ENCODE results near the gene HYLS1.
A peak's percentile ranks its signal among the peaks of the same experiment; 100 is the strongest.

The HYLS1 gene

GRCh38 chr11:125916683-125917347 is 29.3 kb downstream of the HYLS1 start:
- H3K9me3 Mint-ChIP-seq, result no peaks in the 10 kb centered on the region
- DNase-seq (no peak), ATAC-seq (replicated peaks) (no peak)
- no peaks in the 10 kb centered on the region for H3K4me1 Mint-ChIP-seq (ENCODE audit: low read depth in 2 of 2)
- no peaks in the 10 kb centered on the region for H3K36me3 Mint-ChIP-seq (ENCODE audit: insufficient read depth)
- H3K4me3 Mint-ChIP-seq, result no peak overlapping the region
- H3K27me3 Mint-ChIP-seq, result peaks cover 50 to 57% of the 10 kb centered on the region in 2 donors
- no peak overlapping the region for H3K27ac Mint-ChIP-seq

- H3K27me3 Mint-ChIP-seq, result peaks cover 47 to 49% of the 10 kb centered on the region in 2 donors
Observed at GRCh38 chr11:125918140-125918840, 30.8 kb downstream of the HYLS1 start.

DNA sequence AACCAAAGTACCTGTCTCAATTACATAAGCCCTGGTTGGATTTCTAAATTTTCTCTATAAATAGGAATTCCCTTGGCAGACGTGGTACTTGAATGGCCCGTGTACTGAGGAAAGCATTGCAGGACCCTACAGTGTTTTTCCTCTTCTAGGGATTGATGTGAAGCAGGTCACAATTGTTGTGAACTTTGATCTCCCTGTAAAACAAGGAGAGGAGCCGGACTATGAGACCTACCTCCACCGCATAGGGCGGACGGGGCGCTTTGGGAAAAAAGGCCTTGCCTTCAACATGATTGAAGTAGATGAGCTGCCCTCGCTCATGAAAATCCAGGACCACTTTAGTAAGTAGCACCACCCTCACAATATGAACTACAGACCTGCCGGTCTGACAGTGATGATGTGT is 33.6 kb downstream of the HYLS1 start:
- Mint-ChIP-seq H3K4me3 (no peak overlapping the region), H3K27me3 (peaks cover 41 to 63% of the 10 kb centered on the region in 2 donors), H3K4me1 (ENCODE audit: low read depth in 2 of 2) (peaks cover 0 to 1% of the 10 kb centered on the region in 2 donors), H3K27ac (no peak overlapping the region), H3K9me3 (no peaks in the 10 kb centered on the region), H3K36me3 (ENCODE audit: insufficient read depth) (no peaks in the 10 kb centered on the region)
- no peak for ATAC-seq (replicated peaks)
- no peak for DNase-seq

More at GRCh38 chr11:125918140-125918840, 30.8 kb downstream of the HYLS1 start:
- Mint-ChIP-seq H3K9me3 (no peaks in the 10 kb centered on the region), H3K4me3 (no peak overlapping the region), H3K36me3 (ENCODE audit: insufficient read depth) (no peaks in the 10 kb centered on the region), H3K27ac (no peak overlapping the region), H3K4me1 (ENCODE audit: low read depth in 2 of 2) (peaks cover 0 to 1% of the 10 kb centered on the region in 2 donors)
- DNase-seq (no peak), ATAC-seq (replicated peaks) (no peak)

- no peak for DNase-seq
- Mint-ChIP-seq H3K27ac (no peak overlapping the region), H3K36me3 (ENCODE audit: insufficient read depth) (no peaks in the 10 kb centered on the region), H3K9me3 (no peaks in the 10 kb centered on the region), H3K4me3 (no peak overlapping the region), H3K27me3 (peaks cover 52 to 63% of the 10 kb centered on the region in 2 donors), H3K4me1 (ENCODE audit: low read depth in 2 of 2) (peaks cover 0 to 1% of the 10 kb centered on the region in 2 donors)
- no peak for ATAC-seq (replicated peaks)
Observed at GRCh38 chr11:125922156-125922555, 34.7 kb downstream of the HYLS1 start.

GRCh38 chr11:125923012-125923579 is 35.6 kb downstream of the HYLS1 start:
- Mint-ChIP-seq H3K36me3 (ENCODE audit: insufficient read depth) (no peaks in the 10 kb centered on the region), H3K27ac (no peak overlapping the region), H3K9me3 (no peaks in the 10 kb centered on the region), H3K27me3 (peaks cover 57 to 65% of the 10 kb centered on the region in 2 donors), H3K4me3 (no peak overlapping the region), H3K4me1 (ENCODE audit: low read depth in 2 of 2) (peaks cover 0 to 1% of the 10 kb centered on the region in 2 donors)
- ATAC-seq (replicated peaks) (peak; percentile 52), DNase-seq (peak; percentile 24 to 31 (median 31))

DNA sequence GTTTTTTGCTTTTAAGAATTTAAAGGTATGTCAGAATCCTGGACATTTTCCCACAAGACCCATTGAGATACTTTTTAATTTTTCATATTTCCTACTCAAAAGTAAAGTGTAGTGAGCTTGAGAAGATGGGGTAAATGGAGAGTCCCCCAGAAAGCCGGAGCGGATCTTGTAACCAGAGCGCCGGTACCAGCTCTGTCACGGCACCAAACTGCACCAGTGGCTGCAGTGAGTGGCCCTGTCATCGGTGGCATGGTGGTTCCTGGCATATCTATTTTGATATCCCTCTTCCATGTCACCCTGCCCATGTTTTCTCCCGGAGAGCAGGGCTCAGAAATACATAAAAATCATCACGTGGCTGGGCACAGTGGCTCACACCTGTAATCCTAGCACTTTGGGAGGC is 36.2 kb downstream of the HYLS1 start:
- Mint-ChIP-seq H3K27me3 (peaks cover 52 to 59% of the 10 kb centered on the region in 2 donors), H3K4me1 (ENCODE audit: low read depth in 2 of 2) (peaks cover 0 to 1% of the 10 kb centered on the region in 2 donors), H3K27ac (no peak overlapping the region), H3K36me3 (ENCODE audit: insufficient read depth) (no peaks in the 10 kb centered on the region), H3K4me3 (no peak overlapping the region), H3K9me3 (no peaks in the 10 kb centered on the region)
- ATAC-seq (replicated peaks), result no peak
- no peak for DNase-seq

GRCh38 chr11:125924384-125925007 is 37.0 kb downstream of the HYLS1 start:
- peaks cover 0 to 1% of the 10 kb centered on the region in 2 donors for H3K4me1 Mint-ChIP-seq (ENCODE audit: low read depth in 2 of 2)
- no peak overlapping the region for H3K27ac Mint-ChIP-seq
- no peaks in the 10 kb centered on the region for H3K36me3 Mint-ChIP-seq (ENCODE audit: insufficient read depth)
- no peaks in the 10 kb centered on the region for H3K9me3 Mint-ChIP-seq
- DNase-seq (no peak), ATAC-seq (replicated peaks) (no peak)
- H3K4me3 Mint-ChIP-seq, result no peak overlapping the region
- H3K27me3 Mint-ChIP-seq, result peaks cover 52 to 57% of the 10 kb centered on the region in 2 donors

- Mint-ChIP-seq H3K27ac (no peak overlapping the region), H3K9me3 (no peaks in the 10 kb centered on the region), H3K4me3 (no peak overlapping the region), H3K36me3 (ENCODE audit: insufficient read depth) (no peaks in the 10 kb centered on the region), H3K4me1 (ENCODE audit: low read depth in 2 of 2) (peaks cover 0 to 1% of the 10 kb centered on the region in 2 donors), H3K27me3 (peaks cover 52 to 57% of the 10 kb centered on the region in 2 donors)
- DNase-seq, result no peak
- ATAC-seq (replicated peaks), result no peak
Observed at GRCh38 chr11:125925247-125925740, 37.8 kb downstream of the HYLS1 start.

DNA sequence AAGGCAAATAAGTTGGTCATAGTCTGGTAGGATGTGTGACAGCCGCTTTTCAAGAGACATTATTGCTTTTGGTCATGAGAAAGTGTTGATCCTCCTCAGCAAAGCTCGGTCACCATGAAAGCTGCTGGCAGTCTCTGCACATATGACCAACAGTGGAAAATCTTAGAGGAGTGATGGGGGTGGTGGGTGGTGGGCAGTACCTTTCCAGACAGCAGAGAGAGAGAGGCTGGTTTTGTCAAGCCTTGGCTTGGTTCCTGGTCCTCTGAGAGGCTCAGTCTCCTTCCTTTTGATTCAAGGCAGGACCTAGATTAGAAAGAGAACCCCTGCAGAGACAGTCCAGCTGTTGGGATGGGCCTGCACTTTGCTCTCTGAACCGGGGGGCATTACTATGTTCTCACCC is 38.3 kb downstream of the HYLS1 start:
- H3K9me3 Mint-ChIP-seq, result no peaks in the 10 kb centered on the region
- no peak for DNase-seq
- ATAC-seq (replicated peaks), result no peak
- H3K4me3 Mint-ChIP-seq, result no peak overlapping the region
- peaks cover 52 to 57% of the 10 kb centered on the region in 2 donors for H3K27me3 Mint-ChIP-seq
- H3K4me1 Mint-ChIP-seq (ENCODE audit: low read depth in 2 of 2), result peaks cover 0 to 1% of the 10 kb centered on the region in 2 donors
- no peak overlapping the region for H3K27ac Mint-ChIP-seq
- H3K36me3 Mint-ChIP-seq (ENCODE audit: insufficient read depth), result no peaks in the 10 kb centered on the region

DNA sequence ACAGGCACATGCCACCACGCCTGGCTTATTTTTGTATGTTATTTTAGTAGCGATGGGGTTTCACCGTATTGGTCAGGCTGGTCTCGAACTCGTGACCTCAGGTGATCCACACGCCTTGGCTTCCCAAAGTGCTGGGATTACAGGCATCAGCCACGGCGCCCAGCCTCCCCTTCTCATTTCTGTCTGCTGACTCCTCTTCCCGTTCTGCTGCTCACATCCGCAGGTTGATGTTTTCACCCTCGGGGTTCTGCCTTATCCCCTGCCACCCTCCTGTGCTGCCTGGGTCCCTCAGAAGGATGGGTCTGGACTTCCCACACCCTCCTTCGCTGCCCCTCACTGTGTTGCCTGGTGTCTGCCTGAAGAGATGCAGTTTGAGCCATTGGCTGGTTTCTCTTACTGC is 39.2 kb downstream of the HYLS1 start:
- DNase-seq (no peak), ATAC-seq (replicated peaks) (no peak)
- H3K9me3 Mint-ChIP-seq, result no peaks in the 10 kb centered on the region
- H3K4me1 Mint-ChIP-seq (ENCODE audit: low read depth in 2 of 2), result peaks cover 0 to 1% of the 10 kb centered on the region in 2 donors
- H3K36me3 Mint-ChIP-seq (ENCODE audit: insufficient read depth), result no peaks in the 10 kb centered on the region
- no peak overlapping the region for H3K4me3 Mint-ChIP-seq
- H3K27me3 Mint-ChIP-seq, result peaks cover 52 to 65% of the 10 kb centered on the region in 2 donors
- no peak overlapping the region for H3K27ac Mint-ChIP-seq

- H3K4me1 Mint-ChIP-seq (ENCODE audit: low read depth in 2 of 2), result no peaks in the 10 kb centered on the region
- no peak overlapping the region for H3K4me3 Mint-ChIP-seq
- H3K36me3 Mint-ChIP-seq (ENCODE audit: insufficient read depth), result no peaks in the 10 kb centered on the region
- ATAC-seq (replicated peaks) (no peak), DNase-seq (no peak)
- H3K27me3 Mint-ChIP-seq, result peaks cover 42 to 74% of the 10 kb centered on the region in 2 donors
- H3K27ac Mint-ChIP-seq, result no peak overlapping the region
- no peaks in the 10 kb centered on the region for H3K9me3 Mint-ChIP-seq
Observed at GRCh38 chr11:125929445-125930075, 42.1 kb downstream of the HYLS1 start.

DNA sequence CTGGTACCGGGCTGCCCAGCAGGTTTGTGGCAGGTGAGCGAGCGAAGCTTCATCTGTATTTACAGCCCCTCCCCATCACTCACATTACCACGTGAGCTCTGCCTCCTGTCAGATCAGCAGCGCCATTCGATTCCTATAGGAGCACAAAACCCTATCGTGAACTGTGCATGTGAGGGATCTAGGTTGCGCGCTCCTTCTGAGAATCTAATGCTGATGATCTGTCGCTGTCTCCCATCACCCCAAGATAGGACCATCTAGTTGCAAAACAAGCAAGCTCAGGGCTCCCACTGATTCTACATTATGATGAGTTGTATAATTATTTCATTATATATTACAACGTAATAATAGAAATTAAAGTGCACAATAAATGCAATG is 42.6 kb downstream of the HYLS1 start:
- no peak overlapping the region for H3K27ac Mint-ChIP-seq
- ATAC-seq (replicated peaks) (no peak), DNase-seq (no peak)
- H3K4me1 Mint-ChIP-seq (ENCODE audit: low read depth in 2 of 2), result no peaks in the 10 kb centered on the region
- no peak overlapping the region for H3K4me3 Mint-ChIP-seq
- no peaks in the 10 kb centered on the region for H3K9me3 Mint-ChIP-seq
- H3K27me3 Mint-ChIP-seq, result peaks cover 39 to 69% of the 10 kb centered on the region in 2 donors
- no peaks in the 10 kb centered on the region for H3K36me3 Mint-ChIP-seq (ENCODE audit: insufficient read depth)

- DNase-seq (no peak), ATAC-seq (replicated peaks) (no peak)
- H3K36me3 Mint-ChIP-seq (ENCODE audit: insufficient read depth), result no peaks in the 10 kb centered on the region
- H3K4me3 Mint-ChIP-seq, result no peak overlapping the region
- no peaks in the 10 kb centered on the region for H3K9me3 Mint-ChIP-seq
- H3K4me1 Mint-ChIP-seq (ENCODE audit: low read depth in 2 of 2), result no peaks in the 10 kb centered on the region
- peaks cover 33 to 58% of the 10 kb centered on the region in 2 donors for H3K27me3 Mint-ChIP-seq
- no peak overlapping the region for H3K27ac Mint-ChIP-seq
Observed at GRCh38 chr11:125931116-125931515, 43.6 kb downstream of the HYLS1 start.

Measured in effector memory CD8-positive, alpha-beta T cell (primary cell).